Astrocyte of the hippocampus (primary cell): ENCODE results near the gene PCED1B.

Source experiments
- DNase-seq: peaks from one replicate; pipeline ENCODE4 v3.0.0; 2011; ENCODE audit warnings: low read depth, low spot score

Gene PCED1B

GRCh38 chr12:47067771-47068431, 11.5 kb upstream of the PCED1B start:
- no peak for DNase-seq

- DNase-seq: peak; percentile 32
Measured at GRCh38 chr12:47068539-47068938, 10.9 kb upstream of the PCED1B start.

- DNase-seq: no peak
Measured at GRCh38 chr12:47070310-47070709, 9.1 kb upstream of the PCED1B start.

GRCh38 chr12:47071241-47071852, 8.1 kb upstream of the PCED1B start:
- DNase-seq: no peak

- no peak for DNase-seq
Measured at GRCh38 chr12:47073951-47074350, 5.5 kb upstream of the PCED1B start.

GRCh38 chr12:47074757-47075156, 4.7 kb upstream of the PCED1B start:
- no peak for DNase-seq

- DNase-seq: no peak
Measured at GRCh38 chr12:47075192-47076084, 4.0 kb upstream of the PCED1B start.

- no peak for DNase-seq
Measured at GRCh38 chr12:47077206-47078085, 2.0 kb upstream of the PCED1B start.

GRCh38 chr12:47078086-47078395, 1.4 kb upstream of the PCED1B start:
- no peak for DNase-seq

- peak; percentile 61 for DNase-seq
Measured at GRCh38 chr12:47078733-47079467, 521 bp upstream of the PCED1B start.

- DNase-seq: peak; percentile 80
Measured at GRCh38 chr12:47079981-47080724, 732 bp downstream of the PCED1B start.

- peak; percentile 84 for DNase-seq
Measured at GRCh38 chr12:47080725-47081502, 1.5 kb downstream of the PCED1B start.

GRCh38 chr12:47082283-47082682, 2.9 kb downstream of the PCED1B start:
- no peak for DNase-seq

- DNase-seq: peak; percentile 69
Measured at GRCh38 chr12:47082796-47083621, 3.6 kb downstream of the PCED1B start.

GRCh38 chr12:47084172-47084571, 4.8 kb downstream of the PCED1B start:
- no peak for DNase-seq

- DNase-seq: peak; percentile 68
Measured at GRCh38 chr12:47085815-47086252, 6.4 kb downstream of the PCED1B start.

GRCh38 chr12:47087088-47087688, 7.8 kb downstream of the PCED1B start:
- peak; percentile 51 for DNase-seq
